Measurements from ENCODE around the gene FAM110D. TPM values are rescaled to one million over a fixed set of nuclear protein-coding genes. Genes with fewer than 3 reads are reported as not detected.

The FAM110D gene
- total and polyA plus RNA-seq, 10 of the 15 experiments (the other 5 are each of a cell fraction or from before 2014, with no cell fraction given), result 0.06 TPM; not detected in 9

DNA sequence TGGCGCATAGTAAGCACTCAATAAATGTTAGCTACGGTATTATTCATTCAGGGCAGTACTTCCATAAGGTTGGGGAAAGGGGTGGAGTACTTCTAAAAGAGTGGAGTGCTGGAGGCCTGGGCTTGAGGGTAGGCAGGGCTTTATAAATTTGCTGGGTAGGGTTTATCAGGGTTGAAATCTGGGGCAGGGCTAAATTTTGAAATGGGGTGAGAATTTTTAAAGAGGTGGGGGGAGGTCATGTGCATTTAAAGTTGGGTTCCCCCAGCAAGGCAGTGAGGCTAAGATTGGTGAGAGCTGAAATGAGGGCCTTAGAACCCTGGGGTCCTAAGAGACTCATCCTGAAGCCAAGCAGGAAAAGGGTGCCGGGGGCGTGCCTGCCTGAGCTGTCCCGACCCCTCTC, 41.5 kb downstream of the FAM110D start:
- no peak for TF ChIP-seq SMC3 (IDR thresholded peaks at IDR 0.05; ENCODE audit: borderline replicate concordance, low read length)
- TF ChIP-seq, protein P1, sequence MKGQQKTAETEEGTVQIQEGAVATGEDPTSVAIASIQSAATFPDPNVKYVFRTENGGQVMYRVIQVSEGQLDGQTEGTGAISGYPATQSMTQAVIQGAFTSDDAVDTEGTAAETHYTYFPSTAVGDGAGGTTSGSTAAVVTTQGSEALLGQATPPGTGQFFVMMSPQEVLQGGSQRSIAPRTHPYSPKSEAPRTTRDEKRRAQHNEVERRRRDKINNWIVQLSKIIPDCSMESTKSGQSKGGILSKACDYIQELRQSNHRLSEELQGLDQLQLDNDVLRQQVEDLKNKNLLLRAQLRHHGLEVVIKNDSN (IDR thresholded peaks at IDR 0.05; ENCODE audit: borderline replicate concordance, extremely low read length, insufficient read depth, low read depth, low read length), result no peak
- TF ChIP-seq, protein P2, sequence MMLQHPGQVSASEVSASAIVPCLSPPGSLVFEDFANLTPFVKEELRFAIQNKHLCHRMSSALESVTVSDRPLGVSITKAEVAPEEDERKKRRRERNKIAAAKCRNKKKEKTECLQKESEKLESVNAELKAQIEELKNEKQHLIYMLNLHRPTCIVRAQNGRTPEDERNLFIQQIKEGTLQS (IDR thresholded peaks at IDR 0.05; ENCODE audit: borderline replicate concordance, extremely low read depth, low read depth, low read length), result no peak
- TF ChIP-seq EZH2 (IDR thresholded peaks at IDR 0.05; ENCODE audit: borderline replicate concordance, control insufficient read depth, low read depth, low read length), result no peak
- no peak for TF ChIP-seq RFX5 (IDR thresholded peaks at IDR 0.05; ENCODE audit: low read depth, low read length)
- no peak for TF ChIP-seq ATF7 (IDR thresholded peaks at IDR 0.05; ENCODE audit: low read depth)
- TF ChIP-seq CHD4 (IDR thresholded peaks at IDR 0.05), result no peak
- TF ChIP-seq, protein P3, sequence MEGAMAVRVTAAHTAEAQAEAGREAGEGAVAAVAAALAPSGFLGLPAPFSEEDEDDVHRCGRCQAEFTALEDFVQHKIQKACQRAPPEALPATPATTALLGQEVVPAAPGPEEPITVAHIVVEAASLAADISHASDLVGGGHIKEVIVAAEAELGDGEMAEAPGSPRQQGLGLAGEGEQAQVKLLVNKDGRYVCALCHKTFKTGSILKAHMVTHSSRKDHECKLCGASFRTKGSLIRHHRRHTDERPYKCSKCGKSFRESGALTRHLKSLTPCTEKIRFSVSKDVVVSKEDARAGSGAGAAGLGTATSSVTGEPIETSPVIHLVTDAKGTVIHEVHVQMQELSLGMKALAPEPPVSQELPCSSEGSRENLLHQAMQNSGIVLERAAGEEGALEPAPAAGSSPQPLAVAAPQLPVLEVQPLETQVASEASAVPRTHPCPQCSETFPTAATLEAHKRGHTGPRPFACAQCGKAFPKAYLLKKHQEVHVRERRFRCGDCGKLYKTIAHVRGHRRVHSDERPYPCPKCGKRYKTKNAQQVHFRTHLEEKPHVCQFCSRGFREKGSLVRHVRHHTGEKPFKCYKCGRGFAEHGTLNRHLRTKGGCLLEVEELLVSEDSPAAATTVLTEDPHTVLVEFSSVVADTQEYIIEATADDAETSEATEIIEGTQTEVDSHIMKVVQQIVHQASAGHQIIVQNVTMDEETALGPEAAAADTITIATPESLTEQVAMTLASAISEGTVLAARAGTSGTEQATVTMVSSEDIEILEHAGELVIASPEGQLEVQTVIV (IDR thresholded peaks at IDR 0.05; ENCODE audit: borderline replicate concordance, partially characterized antibody), result no peak
- TF ChIP-seq, protein P4, sequence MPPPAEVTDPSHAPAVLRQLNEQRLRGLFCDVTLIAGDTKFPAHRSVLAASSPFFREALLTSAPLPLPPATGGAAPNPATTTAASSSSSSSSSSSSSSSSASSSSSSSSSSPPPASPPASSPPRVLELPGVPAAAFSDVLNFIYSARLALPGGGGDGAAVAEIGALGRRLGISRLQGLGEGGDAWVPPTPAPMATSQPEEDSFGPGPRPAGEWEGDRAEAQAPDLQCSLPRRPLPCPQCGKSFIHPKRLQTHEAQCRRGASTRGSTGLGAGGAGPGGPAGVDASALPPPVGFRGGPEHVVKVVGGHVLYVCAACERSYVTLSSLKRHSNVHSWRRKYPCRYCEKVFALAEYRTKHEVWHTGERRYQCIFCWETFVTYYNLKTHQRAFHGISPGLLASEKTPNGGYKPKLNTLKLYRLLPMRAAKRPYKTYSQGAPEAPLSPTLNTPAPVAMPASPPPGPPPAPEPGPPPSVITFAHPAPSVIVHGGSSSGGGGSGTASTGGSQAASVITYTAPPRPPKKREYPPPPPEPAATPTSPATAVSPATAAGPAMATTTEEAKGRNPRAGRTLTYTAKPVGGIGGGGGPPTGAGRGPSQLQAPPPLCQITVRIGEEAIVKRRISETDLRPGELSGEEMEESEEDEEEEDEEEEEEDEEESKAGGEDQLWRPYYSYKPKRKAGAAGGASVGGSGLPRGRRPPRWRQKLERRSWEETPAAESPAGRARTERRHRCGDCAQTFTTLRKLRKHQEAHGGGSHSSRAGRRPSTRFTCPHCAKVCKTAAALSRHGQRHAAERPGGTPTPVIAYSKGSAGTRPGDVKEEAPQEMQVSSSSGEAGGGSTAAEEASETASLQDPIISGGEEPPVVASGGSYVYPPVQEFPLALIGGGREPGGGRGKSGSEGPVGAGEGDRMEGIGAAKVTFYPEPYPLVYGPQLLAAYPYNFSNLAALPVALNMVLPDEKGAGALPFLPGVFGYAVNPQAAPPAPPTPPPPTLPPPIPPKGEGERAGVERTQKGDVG (CRISPR knock-in tag; IDR thresholded peaks at IDR 0.05), result no peak
- no peak for DNase-seq (ENCODE audit: low read depth, low spot score)
- Histone ChIP-seq H2AFZ (ENCODE audit: control insufficient read depth, low read depth, low read length) (no peak overlapping the region), H3K79me2 (ENCODE audit: control insufficient read depth, insufficient read depth, low read length) (no peaks in the 10 kb centered on the region), H4K20me1 (ENCODE audit: control insufficient read depth, insufficient read depth) (no peaks in the 10 kb centered on the region), H3K36me3 (ENCODE audit: control insufficient read depth in 2 of 2, insufficient read depth in 2 of 2, low read length in 1 of 2) (no peaks in the 10 kb centered on the region), H3K27me3 (replicated peaks in 1 of 2; ENCODE audit: control insufficient read depth in 2 of 2, insufficient read depth in 2 of 2, low read length in 1 of 2) (peaks cover 0 to 3% of the 10 kb centered on the region in 2 experiments; a peak in 2 of 4 replicates), H3K9me3 (replicated peaks; ENCODE audit: control insufficient read depth, insufficient read depth, low read length) (no peaks in the 10 kb centered on the region), H3K4me1 (ENCODE audit: control insufficient read depth, insufficient read depth, low read length) (no peaks in the 10 kb centered on the region), H3K4me3 (no peak overlapping the region), H3K27ac (ENCODE audit: control insufficient read depth, insufficient read depth) (no peak overlapping the region), H3K9ac (ENCODE audit: control insufficient read depth, insufficient read depth, low read length) (no peak overlapping the region), H3K4me2 (ENCODE audit: control insufficient read depth, insufficient read depth) (no peak overlapping the region)
- intact Hi-C loops (cut with micrococcal nuclease; ENCODE audit: unreplicated experiment) (no loop called here), in situ Hi-C loops (cut with MboI) (no loop called here)
- FAIRE-seq, result no peak
- no peak for ATAC-seq
- no TSS peak for BruUV-seq (replicated peaks)
- ChIA-PET SMC1A (ENCODE audit: uncharacterized antibody, unreplicated experiment) (no interaction called here), POLR2A (no interaction called here), RAD21 (ENCODE audit: unreplicated experiment) (no interaction called here), CTCF (no interaction called here)
- WGBS (ENCODE audit: insufficient coverage, insufficient replicate concordance, low lambda C conversion rate, missing lambda C conversion rate), result 26% methylated on average over 5 of the region's 5 CpGs
